Measurements from ENCODE around the gene ZNRF1. TPM values are rescaled to one million over a fixed set of nuclear protein-coding genes. Genes with fewer than 3 reads are reported as not detected.

Gene ZNRF1
- total and polyA plus RNA-seq, 2 of the 13 experiments (the other 11 are each of a cell fraction or from before 2014, with no cell fraction given) = 43.9 to 58.7 TPM

- TF ChIP-seq MLX (CRISPR knock-in tag; IDR thresholded peaks at IDR 0.05) (peak; percentile 43), ZFX (CRISPR knock-in tag; IDR thresholded peaks at IDR 0.05; ENCODE audit: low read depth) (peak; percentile 39; the same call in 1 of the 2 replicates), SETDB1 (CRISPR knock-in tag; IDR thresholded peaks at IDR 0.05; ENCODE audit: borderline replicate concordance) (no peak), SIX4 (CRISPR knock-in tag; IDR thresholded peaks at IDR 0.05) (no peak), NCOA1 (CRISPR knock-in tag; IDR thresholded peaks at IDR 0.05) (no peak), ZNF713 (CRISPR knock-in tag; IDR thresholded peaks at IDR 0.05) (no peak; the same call in 1 of the 2 replicates), CBX5 (CRISPR knock-in tag; IDR thresholded peaks at IDR 0.05; ENCODE audit: borderline replicate concordance) (peak; percentile 70; the same call in 1 of the 2 replicates), ZBTB37 (CRISPR knock-in tag; IDR thresholded peaks at IDR 0.05) (0 out of 2 replicates have a peak, but pooled peaks have one; percentile 39), ZNF850 (CRISPR knock-in tag; conservative IDR thresholded peaks at IDR 0.05) (no peak), ZNF639 (CRISPR knock-in tag; conservative IDR thresholded peaks at IDR 0.05) (no peak), ZSCAN20 (CRISPR knock-in tag; IDR thresholded peaks at IDR 0.05; ENCODE audit: borderline replicate concordance) (no peak), ZNF354B (CRISPR knock-in tag; IDR thresholded peaks at IDR 0.05) (no peak), ZNF674 (CRISPR knock-in tag; IDR thresholded peaks at IDR 0.05; ENCODE audit: low read depth) (no peak), KAT2B (IDR thresholded peaks at IDR 0.05; ENCODE audit: borderline replicate concordance, low read depth, low read length) (no peak), ZNF777 (CRISPR knock-in tag; IDR thresholded peaks at IDR 0.05) (no peak), SMARCE1 (IDR thresholded peaks at IDR 0.05; ENCODE audit: borderline replicate concordance) (no peak), ZBTB14 (CRISPR knock-in tag; IDR thresholded peaks at IDR 0.05) (no peak), ZNF326 (CRISPR knock-in tag; IDR thresholded peaks at IDR 0.05; ENCODE audit: borderline replicate concordance) (no peak), ZFYVE20 (CRISPR knock-in tag; IDR thresholded peaks at IDR 0.05; ENCODE audit: borderline replicate concordance, low read depth) (no peak), PHF5A (CRISPR knock-in tag; IDR thresholded peaks at IDR 0.05; ENCODE audit: low read depth, unreplicated experiment) (peak; percentile 51), STAT6 (CRISPR knock-in tag; IDR thresholded peaks at IDR 0.05; ENCODE audit: borderline replicate concordance) (no peak)
Observed at GRCh38 chr16:75070012-75070841, 71.4 kb downstream of the ZNRF1 start (continued).

All from HepG2 (cell line).